Endothelial cell of umbilical vein (primary cell): ENCODE results near the gene RASIP1. TPM values are rescaled to one million over a fixed set of nuclear protein-coding genes. Genes with fewer than 3 reads are reported as not detected.

Experiments used
- BruUV-seq: library from RNA; stranded (reverse); fragments of 400-500 nt; replicated peaks from 2 replicates; lab custom pipeline; 2021; lab: Mats Ljungman, UMichigan
- CTCF ChIA-PET: fragments of 300-600, 350-600 bp; sonication (Branson Sonifier 250); formaldehyde crosslinking; loops from one replicate; lab custom pipeline; 2021; ENCODE audit warnings: antibody characterized with exemption, inconsistent platforms; lab: Charles Lee
- POLR2A ChIA-PET: fragments of 300-600, 350-600 bp; sonication (Branson Sonifier 250); formaldehyde crosslinking; loops from one replicate; lab custom pipeline; 2021; ENCODE audit warnings: antibody characterized with exemption, inconsistent platforms; lab: Charles Lee
- DNase-seq: peaks from one replicate; pipeline ENCODE4 v3.0.0-alpha.2; 2011; ENCODE audit warnings: low read depth, low spot score
- FAIRE-seq: peaks from 2 replicates; lab custom pipeline; 2011; peaks lifted over from hg19 to GRCh38; lab: Jason Lieb, UNC
- H2AFZ ChIP-seq: 2 replicates; pipeline ENCODE4 v1.6.0; 2012; ENCODE audit warnings: low read depth, low read length, control low read depth, inconsistent platforms
- H3K27ac ChIP-seq: 2 replicates; pipeline ENCODE4 v1.5.1; 2011; ENCODE audit warnings: low read depth, mild to moderate bottlenecking, control low read depth, low read length, moderate library complexity; ENCODE audit not compliant: insufficient read depth
- H3K27me3 ChIP-seq, 2 experiments: 2 replicates each; pipeline versions ENCODE4 v1.6.0 to v1.6.1; 2011; ENCODE audit warnings: low read length in 2 of 2, mixed read lengths in 1 of 2; ENCODE audit not compliant: control insufficient read depth in 2 of 2, insufficient read depth in 2 of 2
- H3K36me3 ChIP-seq, 2 experiments: 2 replicates in 1 of 2; 3 replicates in 1 of 2; pipeline ENCODE4 v1.5.1; 2011; ENCODE audit warnings: low read length in 2 of 2, mild to moderate bottlenecking in 1 of 2, moderate library complexity in 1 of 2; ENCODE audit not compliant: control insufficient read depth in 2 of 2, insufficient read depth in 2 of 2; ENCODE audit errors: extremely low read depth in 1 of 2
- H3K4me1 ChIP-seq: 3 replicates; pipeline ENCODE4 v1.5.1; 2011; ENCODE audit warnings: mild to moderate bottlenecking, low read length; ENCODE audit not compliant: control insufficient read depth, insufficient read depth; ENCODE audit errors: extremely low read depth
- H3K4me2 ChIP-seq: 2 replicates; pipeline ENCODE4 v1.6.1; 2011; ENCODE audit warnings: low read length, control low read depth, mixed read lengths; ENCODE audit not compliant: insufficient read depth
- H3K4me3 ChIP-seq, 3 experiments: fragments of 200-600 bp in 1 of 3; sonication (generic), shearing (Covaris generic) in 1 of 3; replicated peaks in 1 of 3; 2 replicates each; pipeline ENCODE4 v1.5.1; 2011 to 2016; ENCODE audit warnings: control low read depth in 3 of 3, low read length in 3 of 3, mild to moderate bottlenecking in 2 of 3, inconsistent platforms in 1 of 3, low read depth in 1 of 3, moderate library complexity in 1 of 3; ENCODE audit not compliant: insufficient read depth in 1 of 3
- H3K79me2 ChIP-seq: 2 replicates; pipeline ENCODE4 v1.6.0; 2012; ENCODE audit warnings: low read length, inconsistent platforms; ENCODE audit not compliant: control insufficient read depth, insufficient read depth
- H3K9ac ChIP-seq: replicated peaks from 2 replicates; pipeline ENCODE3; 2011; ENCODE audit warnings: low read length, control low read depth; ENCODE audit not compliant: insufficient read depth; ENCODE audit errors: extremely low read depth
- H3K9me1 ChIP-seq: replicated peaks from 3 replicates; pipeline ENCODE4 v1.6.0; 2011; ENCODE audit warnings: mild to moderate bottlenecking, low read length; ENCODE audit not compliant: control insufficient read depth, insufficient read depth; ENCODE audit errors: extremely low read depth
- H3K9me3 ChIP-seq: replicated peaks from 2 replicates; pipeline ENCODE4 v1.5.1; 2012; ENCODE audit warnings: low read length, inconsistent platforms; ENCODE audit not compliant: control insufficient read depth, insufficient read depth
- H4K20me1 ChIP-seq: replicated peaks from 2 replicates; pipeline ENCODE3; 2011; ENCODE audit warnings: mild to moderate bottlenecking, low read length; ENCODE audit not compliant: control insufficient read depth, insufficient read depth; ENCODE audit errors: extremely low read depth
- CTCF ChIP-seq, 2 donors: IDR thresholded peaks; 1 replicate in 1 of 2; 2 replicates in 1 of 2; pipeline ENCODE4 v1.5.1; 2011; ENCODE audit warnings: low read length in 2 of 2, mild to moderate bottlenecking in 2 of 2, moderate library complexity in 2 of 2, control low read depth in 1 of 2, inconsistent platforms in 1 of 2, low read depth in 1 of 2; ENCODE audit not compliant: insufficient read depth in 1 of 2; ENCODE audit errors: extremely low read depth in 1 of 2
- FOS ChIP-seq: IDR thresholded peaks from 2 replicates; pipeline ENCODE4 v1.6.1; 2011; ENCODE audit warnings: mild to moderate bottlenecking, low read length, moderate library complexity, borderline replicate concordance; ENCODE audit not compliant: insufficient read depth
- JUN ChIP-seq: IDR thresholded peaks from 2 replicates; pipeline ENCODE4 v1.6.1; 2011; ENCODE audit warnings: borderline replicate concordance, low read depth; ENCODE audit not compliant: insufficient read length, insufficient read depth
- MAX ChIP-seq: IDR thresholded peaks from 2 replicates; pipeline ENCODE4 v1.6.1; 2011; ENCODE audit not compliant: insufficient read depth, insufficient read length
- POLR2A ChIP-seq: IDR thresholded peaks from 2 replicates; pipeline ENCODE4 v1.6.1; 2012; ENCODE audit warnings: low read depth, mild to moderate bottlenecking, control low read depth, low read length
- POLR2AphosphoS5 ChIP-seq: IDR thresholded peaks from 2 replicates; pipeline ENCODE4 v1.6.1; 2012; ENCODE audit warnings: low read depth, mild to moderate bottlenecking, control low read depth, low read length, moderate library complexity; ENCODE audit not compliant: insufficient read depth
- dilution Hi-C: fragments of 300-500 bp; cut with MboI; formaldehyde crosslinking; loops from one replicate; pipeline ENCODE4 v1.15.0; 2019; ENCODE audit warnings: low sequenced_read_pairs; ENCODE audit not compliant: extremely low pct_ligation_motif_present
- intact Hi-C: fragments of 100-400 bp; cut with micrococcal nuclease; formaldehyde crosslinking; loops from one replicate; pipeline ENCODE4 v1.10.0; 2022
- polyA plus RNA-seq, 4 experiments: library from polyadenylated mRNA; depleted of rRNA in 3 of 4; stranded (reverse) in 3 of 4; unstranded in 1 of 4; fragments of >200 nt; gene quantifications; 2 replicates each; pipeline versions ENCODE4 v1.2.1 to v1.2.3, GENCODE V29; 2011 to 2012; ENCODE audit warnings: missing spikeins in 1 of 4
- total RNA-seq: library from RNA; stranded (reverse); gene quantifications from 2 replicates; pipeline ENCODE4 v1.2.3, GENCODE V29; 2021

The RASIP1 gene
- total and polyA plus RNA-seq, 2 donors (not counting 3 experiments of a cell fraction or from before 2014, with no cell fraction given) = 66.2 to 82.1 TPM

GRCh38 chr19:48746738-48747575 lies 6.5 kb upstream of the RASIP1 start, which contains the start of gene IZUMO1:
Gene IZUMO1, minus strand, starts transcription at chr19:48746909. Its CDS starts 1,050 bp downstream, at chr19:48745859.
- CTCF ChIA-PET = interaction anchor here (1.0 to 2.5 kb wide), 6 partner anchors 9 to 101 kb away, joined by 3 to 10 read pairs (median 5); partner anchors contain the start of gene CA11
- H3K27ac ChIP-seq = peak within 1 kb of the TSS; percentile 72
- peak within 1 kb of the TSS; percentile 51 to 71 (median 67) for H3K4me3 ChIP-seq
- H3K4me1 ChIP-seq = peaks cover 7% of the 10 kb centered on the region
- H4K20me1 ChIP-seq = no peaks in the 10 kb centered on the region
- peak within 1 kb of the TSS; percentile 71 for H3K4me2 ChIP-seq
- intact Hi-C loops = no loop called here
- no peaks in the 10 kb centered on the region for H3K9me3 ChIP-seq
- peak within 1 kb of the TSS; percentile 64 for H3K9ac ChIP-seq
- peak; percentile 95 for DNase-seq
- dilution Hi-C loops = no loop called here
- POLR2A ChIA-PET = interaction anchor here (0.9 to 1.1 kb wide), 2 partner anchors 17 to 101 kb away, joined by 3 read pairs; partner anchors contain the start of gene CA11
- TF ChIP-seq MAX = no peak
- TF ChIP-seq CTCF (IDR thresholded peaks at IDR 0.05; ENCODE audit: extremely low read depth in 1 of 2, insufficient read depth in 1 of 2, low read depth in 1 of 2, low read length in 2 of 2) = no peak
- TF ChIP-seq JUN = no peak
- TF ChIP-seq POLR2AphosphoS5 = no peak
- TF ChIP-seq POLR2A = peak; percentile 25
- no peak for TF ChIP-seq FOS
- H3K79me2 ChIP-seq = peaks cover 19% of the 10 kb centered on the region
- H3K9me1 ChIP-seq = no peaks in the 10 kb centered on the region
- H3K36me3 ChIP-seq = peaks cover 0 to 3% of the 10 kb centered on the region in 2 experiments
- peak within 1 kb of the TSS; percentile 67 for H2AFZ ChIP-seq
- TSS peak; percentile 30 for BruUV-seq
- H3K27me3 ChIP-seq = no peaks in the 10 kb centered on the region
- peak; percentile 98 for FAIRE-seq
